NB4 (cell line): Measurements from ENCODE around the gene USP24.
A peak's percentile ranks its signal among the peaks of the same experiment; 100 is the strongest.

Source experiments
- DNase-seq: peaks from one replicate; pipeline ENCODE4 v3.0.0; 2010; ENCODE audit warnings: low read depth
- H3K4me3 ChIP-seq: one replicate; pipeline ENCODE4 v1.5.1; 2011; ENCODE audit warnings: mild to moderate bottlenecking, low read depth, low read length, moderate library complexity
- CTCF ChIP-seq: IDR thresholded peaks from one replicate; pipeline ENCODE4 v1.5.1; 2012; ENCODE audit warnings: low read depth, low read length
- MAX ChIP-seq: IDR thresholded peaks from 2 replicates; pipeline ENCODE4 v1.6.1; 2011; ENCODE audit warnings: low read depth, low read length
- MYC ChIP-seq: IDR thresholded peaks from 2 replicates; pipeline ENCODE4 v1.6.1; 2011; ENCODE audit warnings: low read depth, low read length
- POLR2A ChIP-seq: IDR thresholded peaks from 2 replicates; pipeline ENCODE4 v1.6.1; 2011; ENCODE audit warnings: mild to moderate bottlenecking; ENCODE audit not compliant: insufficient read length; ENCODE audit errors: extremely low read depth

USP24 gene

GRCh38 chr1:55067914-55068313 lies 147.2 kb downstream of the USP24 start:
- H3K4me3 ChIP-seq: no peak overlapping the region
- DNase-seq: no peak
- TF ChIP-seq CTCF: no peak
- no peak for TF ChIP-seq MYC
- no peak for TF ChIP-seq MAX
- TF ChIP-seq POLR2A: no peak

GRCh38 chr1:55067022-55067778 lies 148.0 kb downstream of the USP24 start:
- DNase-seq: no peak
- TF ChIP-seq MAX (no peak), MYC (no peak), POLR2A (no peak), CTCF (no peak)
- H3K4me3 ChIP-seq: no peak overlapping the region

- TF ChIP-seq MYC (no peak), POLR2A (no peak), CTCF (no peak), MAX (no peak)
- DNase-seq: no peak
- no peak overlapping the region for H3K4me3 ChIP-seq
Measured at GRCh38 chr1:55065648-55066047, 149.5 kb downstream of the USP24 start.

GRCh38 chr1:55064861-55065263 lies 150.3 kb downstream of the USP24 start:
- DNase-seq: no peak
- TF ChIP-seq MYC: no peak
- TF ChIP-seq POLR2A: no peak
- TF ChIP-seq CTCF: no peak
- no peak overlapping the region for H3K4me3 ChIP-seq

- no peak overlapping the region for H3K4me3 ChIP-seq
- no peak for DNase-seq
- TF ChIP-seq MYC: no peak
- TF ChIP-seq CTCF: peak; percentile 29
Measured at GRCh38 chr1:55064071-55064581, 151.0 kb downstream of the USP24 start.

GRCh38 chr1:55063577-55063942 lies 151.6 kb downstream of the USP24 start:
- no peak for DNase-seq
- no peak overlapping the region for H3K4me3 ChIP-seq
- TF ChIP-seq MYC: no peak
- TF ChIP-seq POLR2A: no peak
